GM21717 (cell line): ENCODE measurements around the gene LYPLAL1.

Experiments used
- ATAC-seq: cut with Tn5 transposase; IDR thresholded peaks from one replicate; pipeline ENCODE4 v1.9.1; 2021; ENCODE audit warnings: mild to moderate bottlenecking, moderate library complexity; ENCODE audit not compliant: unreplicated experiment

LYPLAL1 gene

GRCh38 chr1:219173758-219174459 is at the start of gene LYPLAL1:
TSS of gene LYPLAL1 (plus strand) at chr1:219173878. CDS start at chr1:219173891, 13 bp downstream.
- peak; percentile 71 for ATAC-seq

GRCh38 chr1:219124163-219124562 is 49.5 kb upstream of the LYPLAL1 start:
- no peak for ATAC-seq

GRCh38 chr1:219125342-219125741 is 48.3 kb upstream of the LYPLAL1 start:
- ATAC-seq = no peak

GRCh38 chr1:219126377-219126776 is 47.3 kb upstream of the LYPLAL1 start:
- ATAC-seq = no peak

GRCh38 chr1:219128957-219129356 is 44.7 kb upstream of the LYPLAL1 start:
- ATAC-seq = no peak

GRCh38 chr1:219130366-219130935 is 43.2 kb upstream of the LYPLAL1 start:
- ATAC-seq = no peak

- ATAC-seq = no peak
Measured at GRCh38 chr1:219132939-219133338, 40.7 kb upstream of the LYPLAL1 start.

GRCh38 chr1:219138747-219139146 is 34.9 kb upstream of the LYPLAL1 start:
- ATAC-seq = no peak

GRCh38 chr1:219140303-219140877 is 33.3 kb upstream of the LYPLAL1 start:
- no peak for ATAC-seq

GRCh38 chr1:219143735-219144134 is 29.9 kb upstream of the LYPLAL1 start:
- ATAC-seq = no peak

GRCh38 chr1:219144658-219145315 is 28.9 kb upstream of the LYPLAL1 start:
- no peak for ATAC-seq

- no peak for ATAC-seq
Measured at GRCh38 chr1:219147571-219148019, 26.1 kb upstream of the LYPLAL1 start.

GRCh38 chr1:219149009-219149577 is 24.6 kb upstream of the LYPLAL1 start:
- ATAC-seq = no peak

- no peak for ATAC-seq
Measured at GRCh38 chr1:219149953-219150352, 23.7 kb upstream of the LYPLAL1 start.

- no peak for ATAC-seq
Measured at GRCh38 chr1:219150913-219151312, 22.8 kb upstream of the LYPLAL1 start.

GRCh38 chr1:219151467-219151866 is 22.2 kb upstream of the LYPLAL1 start:
- no peak for ATAC-seq

GRCh38 chr1:219152751-219153150 is 20.9 kb upstream of the LYPLAL1 start:
- ATAC-seq = no peak

- ATAC-seq = no peak
Measured at GRCh38 chr1:219153723-219154122, 20.0 kb upstream of the LYPLAL1 start.

- no peak for ATAC-seq
Measured at GRCh38 chr1:219155135-219155534, 18.5 kb upstream of the LYPLAL1 start.

- ATAC-seq = peak; percentile 78
Measured at GRCh38 chr1:219159946-219160645, 13.6 kb upstream of the LYPLAL1 start.

GRCh38 chr1:219160967-219161366 is 12.7 kb upstream of the LYPLAL1 start:
- no peak for ATAC-seq
